GM20000 (cell line): ENCODE results near the gene MYADM.

ENCODE experiments used
- DNase-seq: peaks from one replicate; pipeline ENCODE4 v3.0.0; 2012; ENCODE audit warnings: low spot score
- CTCF ChIP-seq: IDR thresholded peaks from 2 replicates; pipeline ENCODE4 v1.5.1; 2012; ENCODE audit warnings: mild to moderate bottlenecking, control low read depth; ENCODE audit errors: extremely low read depth, missing control alignments

Gene MYADM

GRCh38 chr19:53884256-53884655 lies 16.6 kb downstream of the MYADM start:
- TF ChIP-seq CTCF, result no peak
- no peak for DNase-seq

- no peak for DNase-seq
- TF ChIP-seq CTCF, result no peak
Observed at GRCh38 chr19:53885036-53885435, 17.4 kb downstream of the MYADM start.

- TF ChIP-seq CTCF, result no peak
Observed at GRCh38 chr19:53892301-53892980, 24.8 kb downstream of the MYADM start.

GRCh38 chr19:53892981-53893325 lies 25.3 kb downstream of the MYADM start:
- TF ChIP-seq CTCF, result no peak
- no peak for DNase-seq

More at GRCh38 chr19:53892301-53892980, 24.8 kb downstream of the MYADM start:
- DNase-seq, result no peak

- TF ChIP-seq CTCF, result no peak
- no peak for DNase-seq
Observed at GRCh38 chr19:53894707-53895106, 27.0 kb downstream of the MYADM start.

- TF ChIP-seq CTCF, result no peak
- no peak for DNase-seq
Observed at GRCh38 chr19:53896682-53897081, 29.0 kb downstream of the MYADM start.

- DNase-seq, result no peak
- TF ChIP-seq CTCF, result no peak
Observed at GRCh38 chr19:53897459-53897858, 29.8 kb downstream of the MYADM start.
